Measurements from ENCODE around the gene DCUN1D1.
A peak's percentile ranks its signal among the peaks of the same experiment; 100 is the strongest.

Gene DCUN1D1

DNA sequence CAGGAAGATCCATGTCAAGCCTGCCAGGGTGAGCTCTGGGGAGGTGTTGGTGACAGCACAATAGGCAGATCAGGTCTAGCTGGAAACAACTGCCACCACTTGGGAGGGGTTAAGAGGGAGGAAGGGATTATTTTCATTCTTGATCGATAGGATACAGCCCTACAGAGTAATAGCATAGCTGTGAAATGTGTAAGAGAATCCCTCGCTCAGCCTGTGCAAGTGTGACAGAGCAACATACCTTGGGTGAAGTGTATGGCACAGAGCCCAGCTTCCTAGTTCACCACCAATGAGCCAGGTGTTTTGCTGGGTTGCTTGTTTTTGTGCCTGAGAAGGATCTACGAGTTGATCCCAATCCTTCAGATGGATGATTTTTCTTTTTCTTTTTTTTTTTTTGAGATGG lies 9.2 kb upstream of the DCUN1D1 start:
- Histone ChIP-seq H3K9me3 (no peaks in the 10 kb centered on the region), H3K4me3 (no peak overlapping the region), H3K36me3 (replicated peaks) (no peaks in the 10 kb centered on the region), H3K4me1 (no peaks in the 10 kb centered on the region), H3K27me3 (ENCODE audit: low read depth) (no peaks in the 10 kb centered on the region)
- in situ Hi-C loops (cut with MboI; ENCODE audit: low sequenced_read_pairs), result no loop called here
- DNase-seq (ENCODE audit: low spot score in 2 of 2), result no peak

DNA sequence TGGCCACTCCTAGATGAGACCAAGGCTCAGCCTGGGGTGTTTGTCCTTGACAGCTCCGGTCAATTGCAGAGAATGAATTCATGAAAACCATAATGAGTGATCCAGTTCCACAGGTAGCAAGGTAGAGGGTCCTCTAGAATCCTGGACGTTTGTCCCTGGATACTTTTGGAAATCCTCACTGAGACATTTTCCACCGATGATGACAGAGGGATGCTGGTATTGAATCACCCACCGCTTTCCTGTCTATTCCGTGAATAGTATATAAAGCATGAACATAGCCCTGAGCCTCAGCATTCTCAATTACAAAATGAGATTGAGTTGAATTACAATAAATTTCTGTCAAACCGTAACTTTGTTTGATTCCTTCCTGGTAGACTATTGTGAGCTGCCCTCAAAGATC lies 5.7 kb upstream of the DCUN1D1 start:
- Histone ChIP-seq H3K4me1 (no peaks in the 10 kb centered on the region; the same call in 1 of the 2 replicates), H3K4me3 (no peak overlapping the region), H3K27me3 (ENCODE audit: low read depth) (no peaks in the 10 kb centered on the region), H3K36me3 (replicated peaks) (no peaks in the 10 kb centered on the region), H3K9me3 (no peaks in the 10 kb centered on the region)
- in situ Hi-C loops (cut with MboI; ENCODE audit: low sequenced_read_pairs), result no loop called here
- no peak for DNase-seq (ENCODE audit: low spot score in 2 of 2)

DNA sequence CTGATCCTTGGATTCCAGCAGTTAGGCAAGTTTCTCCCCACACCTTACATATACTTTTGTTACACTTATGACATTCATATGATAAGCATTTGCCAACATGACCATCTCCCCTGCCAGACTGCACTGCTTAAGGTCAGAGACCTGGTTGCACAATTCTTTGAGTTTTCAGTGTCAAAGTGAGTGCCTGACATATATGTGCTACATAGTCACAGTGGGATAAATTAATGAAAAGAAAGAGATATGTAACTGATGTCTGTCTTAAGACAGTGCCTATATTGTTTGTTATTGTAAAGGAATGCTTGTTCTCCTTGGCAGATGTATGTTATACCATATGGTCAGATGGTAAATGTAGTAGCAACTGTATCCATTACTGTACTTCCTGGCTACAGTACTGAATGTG lies 3.5 kb upstream of the DCUN1D1 start:
- no peaks in the 10 kb centered on the region for H3K9me3 ChIP-seq
- in situ Hi-C loops (cut with MboI; ENCODE audit: low sequenced_read_pairs), result no loop called here
- no peak for DNase-seq (ENCODE audit: low spot score in 2 of 2)
- no peaks in the 10 kb centered on the region for H3K27me3 ChIP-seq (ENCODE audit: low read depth)
- H3K4me3 ChIP-seq, result no peak overlapping the region
- H3K4me1 ChIP-seq, result peaks cover 2% of the 10 kb centered on the region
- no peaks in the 10 kb centered on the region for H3K36me3 ChIP-seq (replicated peaks)

DNA sequence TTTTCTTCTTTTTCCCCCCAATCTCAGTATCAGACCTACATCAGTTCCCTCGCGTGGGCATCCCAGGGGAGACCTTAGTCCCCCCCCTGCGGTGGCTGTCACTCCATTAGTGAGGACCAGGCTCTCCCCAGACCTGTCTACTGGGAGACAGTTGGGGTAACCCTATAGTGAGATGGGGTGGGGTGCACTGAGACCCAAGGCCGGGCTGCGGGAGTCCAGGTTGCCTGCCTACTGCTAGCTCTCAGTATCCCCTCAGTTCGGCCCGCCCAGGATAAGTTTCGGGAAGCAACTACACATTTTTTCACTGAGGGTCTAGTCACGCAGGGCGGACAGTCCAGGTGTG lies 671 bp upstream of the DCUN1D1 start:
- no peaks in the 10 kb centered on the region for H3K36me3 ChIP-seq (replicated peaks)
- peak overlapping the region; percentile 40 for H3K4me3 ChIP-seq
- no peaks in the 10 kb centered on the region for H3K9me3 ChIP-seq
- H3K4me1 ChIP-seq, result peaks cover 10% of the 10 kb centered on the region
- no peaks in the 10 kb centered on the region for H3K27me3 ChIP-seq (ENCODE audit: low read depth)
- no peak for DNase-seq (ENCODE audit: low spot score in 2 of 2)
- in situ Hi-C loops (cut with MboI; ENCODE audit: low sequenced_read_pairs), result no loop called here

DNA sequence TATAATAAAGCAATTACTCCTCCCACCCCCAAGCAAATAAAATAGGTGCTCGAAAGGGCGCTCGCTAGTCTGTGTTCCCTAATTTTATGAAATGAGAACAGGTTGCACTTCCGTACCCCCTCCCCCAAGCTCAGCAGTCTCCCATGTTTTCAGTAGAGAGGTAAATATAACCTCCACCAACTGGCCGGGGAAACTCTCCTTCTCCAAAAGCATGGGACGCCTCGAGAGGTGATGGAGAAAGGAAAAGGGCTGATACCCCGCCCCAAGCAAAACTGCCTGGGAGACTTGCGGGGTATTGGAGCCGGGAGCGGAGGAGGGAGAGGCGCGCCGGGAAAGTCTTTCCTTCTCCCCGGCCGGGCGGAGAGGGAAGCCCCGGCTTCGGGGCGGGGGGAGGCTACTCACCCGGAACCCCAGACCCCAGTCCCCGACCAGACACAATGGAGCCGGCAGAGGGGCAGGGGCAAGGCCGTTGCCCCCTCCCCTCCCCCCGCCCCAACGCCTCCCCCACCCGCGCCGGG lies 605 bp downstream of the DCUN1D1 start:
- Histone ChIP-seq H3K4me3 (peak overlapping the region; percentile 76), H3K27me3 (ENCODE audit: low read depth) (no peaks in the 10 kb centered on the region), H3K4me1 (peaks cover 12% of the 10 kb centered on the region), H3K9me3 (no peaks in the 10 kb centered on the region), H3K36me3 (replicated peaks) (no peaks in the 10 kb centered on the region)
- in situ Hi-C loops (cut with MboI; ENCODE audit: low sequenced_read_pairs), result no loop called here
- peak; percentile 28 to 55 for DNase-seq (ENCODE audit: low spot score in 2 of 2)

DNA sequence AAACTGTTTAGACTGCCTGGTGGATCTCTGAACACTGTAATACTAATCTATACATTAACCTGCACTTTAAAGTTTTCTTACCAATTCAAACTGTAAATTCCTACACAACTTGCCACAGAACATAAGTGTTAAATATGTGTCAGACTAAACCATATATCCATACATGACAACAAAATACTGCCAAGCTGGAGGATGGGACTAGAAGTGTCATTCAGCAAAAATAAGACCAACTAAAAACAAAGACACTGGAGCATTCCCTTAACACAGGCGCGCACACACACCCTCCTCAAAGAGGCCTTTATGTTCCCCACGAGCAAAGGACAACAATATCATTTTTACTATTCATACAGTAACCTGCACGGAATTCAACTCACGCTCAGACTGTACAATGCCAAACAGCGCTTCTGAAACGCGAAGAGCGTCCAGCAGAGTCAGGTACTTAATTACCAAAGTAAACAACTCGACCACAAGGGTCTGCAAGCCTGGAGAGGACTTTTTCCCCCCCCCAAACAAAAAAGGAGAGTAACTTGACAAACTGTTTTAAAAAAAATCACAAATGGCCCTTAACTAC lies 1.1 kb downstream of the DCUN1D1 start:
- Histone ChIP-seq H3K27me3 (ENCODE audit: low read depth) (no peaks in the 10 kb centered on the region), H3K36me3 (replicated peaks) (no peaks in the 10 kb centered on the region), H3K9me3 (no peaks in the 10 kb centered on the region), H3K4me1 (peaks cover 15% of the 10 kb centered on the region), H3K4me3 (peak overlapping the region; percentile 76)
- peak; percentile 18 to 27 for DNase-seq (ENCODE audit: low spot score in 2 of 2)
- in situ Hi-C loops (cut with MboI; ENCODE audit: low sequenced_read_pairs), result no loop called here

DNA sequence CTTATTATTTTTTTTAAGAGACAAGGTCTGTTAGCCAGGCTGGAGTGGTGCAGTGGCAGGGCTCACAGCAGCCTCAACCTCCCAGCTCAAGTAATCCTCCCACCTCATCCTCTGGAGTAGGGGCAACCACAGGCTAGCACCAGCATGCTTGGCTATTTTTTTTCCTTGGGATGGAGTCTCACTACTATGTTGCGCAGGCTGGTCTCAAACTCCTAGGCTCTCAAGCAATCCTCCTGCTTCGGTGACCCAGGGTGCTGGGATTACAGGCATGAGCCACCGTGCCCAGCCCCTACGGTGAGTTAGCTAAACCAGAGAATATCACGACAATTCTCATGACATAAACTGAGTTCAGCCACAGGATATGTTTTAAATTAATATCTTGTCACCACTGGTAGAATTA lies 2.0 kb downstream of the DCUN1D1 start:
- Histone ChIP-seq H3K9me3 (no peaks in the 10 kb centered on the region), H3K4me1 (peaks cover 15% of the 10 kb centered on the region), H3K4me3 (peak overlapping the region; percentile 76), H3K27me3 (ENCODE audit: low read depth) (no peaks in the 10 kb centered on the region), H3K36me3 (replicated peaks) (no peaks in the 10 kb centered on the region)
- in situ Hi-C loops (cut with MboI; ENCODE audit: low sequenced_read_pairs), result no loop called here
- no peak for DNase-seq (ENCODE audit: low spot score in 2 of 2)

DNA sequence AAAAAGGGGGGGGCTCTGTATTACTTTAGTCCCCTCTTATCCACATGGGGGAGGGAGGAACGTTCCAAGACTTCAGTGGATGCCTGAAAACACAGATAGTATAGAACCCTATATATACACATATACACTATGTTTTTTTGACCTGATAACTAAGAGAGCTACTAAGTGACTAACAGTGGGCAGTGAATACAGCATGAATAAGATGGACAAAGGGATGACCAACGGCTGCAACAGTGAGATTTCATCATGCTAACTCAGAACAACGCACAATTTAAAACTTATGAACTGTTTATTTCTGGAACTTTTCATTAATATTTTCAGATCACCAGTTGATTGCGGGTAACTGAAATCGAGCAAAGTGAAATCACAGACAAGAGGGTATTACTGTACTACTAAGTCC lies 7.3 kb downstream of the DCUN1D1 start:
- H3K4me1 ChIP-seq, result peaks cover 7% of the 10 kb centered on the region
- no peaks in the 10 kb centered on the region for H3K27me3 ChIP-seq (ENCODE audit: low read depth)
- DNase-seq (ENCODE audit: low spot score in 2 of 2), result no peak
- no peak overlapping the region for H3K4me3 ChIP-seq
- in situ Hi-C loops (cut with MboI; ENCODE audit: low sequenced_read_pairs), result no loop called here
- no peaks in the 10 kb centered on the region for H3K9me3 ChIP-seq
- H3K36me3 ChIP-seq (replicated peaks), result no peaks in the 10 kb centered on the region

DNA sequence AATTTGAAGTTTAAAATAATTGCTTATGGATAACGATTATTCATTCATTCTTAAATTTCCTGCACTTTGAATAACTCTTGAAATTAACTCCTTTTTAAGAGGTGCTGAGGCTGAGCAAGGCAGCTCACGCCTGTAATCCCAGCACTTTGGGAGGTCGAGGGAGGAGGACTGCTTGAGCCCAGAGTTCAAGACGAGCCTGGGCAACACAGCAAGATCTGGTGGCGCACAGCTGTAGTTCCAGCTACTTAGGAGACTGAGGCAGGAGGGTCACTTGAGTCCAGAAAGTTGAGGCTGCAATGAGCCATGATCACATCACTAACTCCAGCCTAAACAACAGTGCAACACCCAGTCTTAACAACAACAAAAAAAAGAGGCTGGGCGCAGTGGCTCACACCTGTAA lies 8.0 kb downstream of the DCUN1D1 start:
- no peaks in the 10 kb centered on the region for H3K27me3 ChIP-seq (ENCODE audit: low read depth)
- H3K4me1 ChIP-seq, result peaks cover 7% of the 10 kb centered on the region
- DNase-seq (ENCODE audit: low spot score in 2 of 2), result no peak
- H3K9me3 ChIP-seq, result no peaks in the 10 kb centered on the region
- in situ Hi-C loops (cut with MboI; ENCODE audit: low sequenced_read_pairs), result no loop called here
- H3K36me3 ChIP-seq (replicated peaks), result no peaks in the 10 kb centered on the region
- no peak overlapping the region for H3K4me3 ChIP-seq

DNA sequence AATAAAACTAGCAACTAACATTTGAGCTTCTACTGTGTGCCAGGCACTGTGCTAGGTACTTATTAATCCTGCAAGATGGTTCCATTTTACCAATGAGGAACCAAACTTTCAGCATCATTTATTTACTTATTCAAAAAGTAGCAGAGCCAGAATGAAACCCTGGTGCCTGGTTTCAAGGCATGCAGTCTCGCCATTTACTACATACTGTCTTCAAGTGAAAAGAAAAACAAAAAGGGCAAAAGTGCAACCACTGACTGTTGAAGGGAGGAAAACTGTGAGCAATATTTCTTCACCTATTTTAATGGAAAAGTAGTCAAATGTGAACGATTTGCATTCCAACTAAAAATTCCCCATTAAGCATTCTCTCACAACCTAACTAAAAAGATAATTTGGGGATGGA lies 8.7 kb downstream of the DCUN1D1 start:
- H3K4me3 ChIP-seq, result no peak overlapping the region
- H3K4me1 ChIP-seq, result peaks cover 7% of the 10 kb centered on the region
- in situ Hi-C loops (cut with MboI; ENCODE audit: low sequenced_read_pairs), result no loop called here
- H3K36me3 ChIP-seq (replicated peaks), result no peaks in the 10 kb centered on the region
- DNase-seq (ENCODE audit: low spot score in 2 of 2), result no peak
- no peaks in the 10 kb centered on the region for H3K9me3 ChIP-seq
- H3K27me3 ChIP-seq (ENCODE audit: low read depth), result no peaks in the 10 kb centered on the region

DNA sequence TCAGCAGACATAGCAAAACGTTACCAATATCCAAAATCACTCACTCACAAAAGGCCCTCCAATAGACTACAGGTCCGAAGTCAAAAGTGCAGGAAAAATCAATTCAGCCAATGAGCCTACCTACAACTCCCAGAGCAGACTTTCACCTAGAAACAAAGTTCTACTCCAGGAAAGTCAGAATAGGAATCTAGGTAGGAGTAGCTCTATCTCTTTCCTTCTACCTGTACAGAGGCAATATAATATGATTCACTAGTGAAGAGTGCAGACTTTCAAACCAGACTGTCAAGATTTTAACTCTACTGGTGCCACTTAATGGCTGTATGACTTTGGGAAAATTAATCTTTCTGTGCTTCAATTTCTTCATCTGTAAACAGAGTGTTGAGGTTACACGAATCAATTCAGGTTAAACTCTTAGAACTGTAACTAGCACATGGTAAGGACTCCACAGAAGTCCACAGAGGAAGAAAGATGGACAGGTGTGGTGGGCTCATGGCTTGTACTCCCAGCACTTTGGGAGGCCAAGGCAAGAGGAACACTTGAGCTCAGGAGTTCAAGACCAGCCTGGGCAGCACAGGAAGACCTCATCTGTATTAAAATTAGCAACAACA lies 9.4 kb downstream of the DCUN1D1 start:
- peaks cover 7% of the 10 kb centered on the region for H3K4me1 ChIP-seq
- H3K9me3 ChIP-seq, result no peaks in the 10 kb centered on the region
- DNase-seq (ENCODE audit: low spot score in 2 of 2), result no peak
- no peak overlapping the region for H3K4me3 ChIP-seq
- H3K36me3 ChIP-seq (replicated peaks), result no peaks in the 10 kb centered on the region
- no peaks in the 10 kb centered on the region for H3K27me3 ChIP-seq (ENCODE audit: low read depth)
- in situ Hi-C loops (cut with MboI; ENCODE audit: low sequenced_read_pairs), result no loop called here

DNA sequence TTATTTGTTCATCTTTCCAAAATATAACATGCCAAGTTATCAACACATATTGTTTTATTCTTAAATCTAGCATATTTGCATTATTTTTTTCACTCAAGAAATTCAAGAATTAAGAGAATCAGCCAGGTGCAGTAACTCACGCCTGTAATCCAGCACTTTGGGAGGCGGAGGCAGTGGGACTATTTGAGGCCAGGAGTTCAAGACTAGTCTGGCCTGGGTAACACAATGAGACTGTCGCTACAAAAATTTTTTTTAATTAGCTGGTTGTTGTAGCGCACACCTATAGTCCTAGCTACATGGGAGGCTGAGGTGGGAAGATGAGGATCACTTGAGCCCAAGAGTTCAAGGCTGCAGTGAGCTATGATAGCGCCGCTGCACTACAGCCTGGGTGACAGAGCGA lies 10.5 kb downstream of the DCUN1D1 start:
- no peaks in the 10 kb centered on the region for H3K36me3 ChIP-seq (replicated peaks)

DNA sequence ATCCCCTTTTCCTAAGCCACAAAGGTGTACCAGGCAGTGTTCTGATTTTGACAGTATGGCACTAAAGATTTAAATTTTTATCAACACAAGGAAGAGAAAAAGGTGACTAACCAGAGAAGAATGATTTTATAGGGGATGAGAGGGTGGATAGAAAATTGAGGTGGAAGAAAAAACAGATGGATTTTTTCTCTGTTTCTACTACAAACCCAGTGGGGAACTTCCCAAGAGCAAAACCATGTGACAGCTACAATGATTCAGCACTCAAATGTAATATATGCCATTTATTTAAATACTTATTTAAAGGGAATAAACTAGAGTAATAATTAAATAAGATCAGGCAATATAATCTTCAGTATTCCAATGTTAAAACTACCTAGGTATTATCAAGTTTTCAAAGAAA lies 11.1 kb downstream of the DCUN1D1 start:
- H3K4me3 ChIP-seq, result no peak overlapping the region
- peaks cover 11% of the 10 kb centered on the region for H3K4me1 ChIP-seq
- H3K27me3 ChIP-seq (ENCODE audit: low read depth), result no peaks in the 10 kb centered on the region
- in situ Hi-C loops (cut with MboI; ENCODE audit: low sequenced_read_pairs), result no loop called here
- no peak for DNase-seq (ENCODE audit: low spot score in 2 of 2)
- no peaks in the 10 kb centered on the region for H3K9me3 ChIP-seq
- no peaks in the 10 kb centered on the region; the same call in 1 of the 2 replicates for H3K36me3 ChIP-seq (replicated peaks)

More for the DNA sequence above, 10.5 kb downstream of the DCUN1D1 start:
- H3K4me3 ChIP-seq, result no peak overlapping the region
- no peaks in the 10 kb centered on the region for H3K27me3 ChIP-seq (ENCODE audit: low read depth)
- peaks cover 15% of the 10 kb centered on the region for H3K4me1 ChIP-seq
- no peak for DNase-seq (ENCODE audit: low spot score in 2 of 2)
- no peaks in the 10 kb centered on the region for H3K9me3 ChIP-seq
- in situ Hi-C loops (cut with MboI; ENCODE audit: low sequenced_read_pairs), result no loop called here

DNA sequence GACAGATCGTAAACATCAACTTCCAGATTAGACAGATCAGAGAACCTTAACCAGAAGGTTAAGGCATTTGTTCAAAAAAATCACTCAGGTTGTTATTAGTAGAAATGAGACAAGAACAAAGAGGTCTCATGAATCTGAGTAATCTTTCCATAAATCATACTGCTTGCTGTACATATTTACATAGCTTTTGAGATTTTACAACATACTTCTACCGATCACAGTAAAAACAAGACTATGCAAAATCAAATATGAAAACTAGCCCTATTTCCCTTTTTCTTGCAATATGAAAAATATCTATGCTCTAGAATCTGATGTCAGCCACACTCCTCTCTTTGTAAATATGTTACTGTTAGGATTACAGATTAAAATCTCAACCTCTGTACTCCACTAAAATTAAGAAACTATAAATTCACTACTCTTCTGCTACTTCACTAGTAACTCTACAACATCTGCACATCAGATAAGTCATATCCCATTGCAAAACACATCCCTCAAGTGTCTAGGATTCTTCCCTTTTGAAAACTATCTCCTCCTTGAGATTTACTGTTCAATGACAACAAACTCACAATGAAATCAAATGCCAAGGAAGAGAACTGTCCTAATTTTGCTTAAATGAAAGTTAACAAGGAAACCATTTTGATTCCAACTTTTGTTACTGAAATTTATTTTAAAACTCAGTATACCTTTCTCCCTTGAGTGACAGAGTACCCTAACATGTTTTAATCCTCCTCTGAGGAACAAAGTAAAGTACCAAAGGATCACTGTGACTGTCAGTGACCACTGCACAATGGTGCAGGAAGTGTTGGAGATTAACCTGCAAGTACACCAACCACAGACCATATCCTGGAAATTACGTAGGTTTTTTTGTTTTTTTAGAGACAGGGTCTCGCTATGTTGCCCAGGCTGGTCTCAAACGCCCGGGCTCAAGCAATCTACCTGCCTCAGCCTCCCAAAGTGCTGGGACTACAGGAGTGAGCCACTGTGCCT lies 12.8 kb downstream of the DCUN1D1 start:
- Histone ChIP-seq H3K36me3 (replicated peaks) (no peaks in the 10 kb centered on the region; the same call in 1 of the 2 replicates), H3K4me3 (no peak overlapping the region), H3K9me3 (no peaks in the 10 kb centered on the region), H3K4me1 (peaks cover 11% of the 10 kb centered on the region), H3K27me3 (ENCODE audit: low read depth) (no peaks in the 10 kb centered on the region)
- in situ Hi-C loops (cut with MboI; ENCODE audit: low sequenced_read_pairs), result no loop called here
- no peak for DNase-seq (ENCODE audit: low spot score in 2 of 2)
